ENCODE data around the gene MRPL1.
"Not testable (repeated sequence)": the region's sequence is repeated elsewhere in the genome, so short reads cannot be mapped to it uniquely, and the experiment has no call there.

The MRPL1 gene

GRCh38 chr4:77920371-77920770 is 57.7 kb downstream of the MRPL1 start:
- no peak for DNase-seq

- DNase-seq, result no peak
Observed at GRCh38 chr4:77921701-77922100, 59.1 kb downstream of the MRPL1 start.

GRCh38 chr4:77922158-77923094 is 59.8 kb downstream of the MRPL1 start:
- no peak for DNase-seq

GRCh38 chr4:77927991-77928925 is 65.6 kb downstream of the MRPL1 start:
- no peak for DNase-seq

GRCh38 chr4:77930154-77930639 is 67.6 kb downstream of the MRPL1 start:
- no peak for DNase-seq

GRCh38 chr4:77930876-77931275 is 68.2 kb downstream of the MRPL1 start:
- DNase-seq, result no peak

- DNase-seq, result no peak
Observed at GRCh38 chr4:77931452-77932135, 69.0 kb downstream of the MRPL1 start.

GRCh38 chr4:77938560-77938959 is 75.9 kb downstream of the MRPL1 start:
- no peak for DNase-seq

GRCh38 chr4:77945929-77946328 is 83.3 kb downstream of the MRPL1 start:
- not testable (repeated sequence) for DNase-seq

GRCh38 chr4:77950203-77950602 is 87.6 kb downstream of the MRPL1 start:
- DNase-seq, result no peak

GRCh38 chr4:77952457-77952856 is 89.8 kb downstream of the MRPL1 start:
- no peak for DNase-seq

- no peak for DNase-seq
Observed at GRCh38 chr4:77954690-77955089, 92.1 kb downstream of the MRPL1 start.

GRCh38 chr4:77956917-77957316 is 94.3 kb downstream of the MRPL1 start:
- DNase-seq, result no peak

GRCh38 chr4:77958897-77959296 is 96.3 kb downstream of the MRPL1 start:
- no peak for DNase-seq

GRCh38 chr4:77959566-77960338 is 97.1 kb downstream of the MRPL1 start:
- peak; percentile 1 for DNase-seq

- no peak for DNase-seq
Observed at GRCh38 chr4:77960367-77960766, 97.7 kb downstream of the MRPL1 start.

GRCh38 chr4:77963004-77963403 is 100.4 kb downstream of the MRPL1 start:
- DNase-seq, result no peak

- not testable (repeated sequence) for DNase-seq
Observed at GRCh38 chr4:77973657-77974056, 111.0 kb downstream of the MRPL1 start.

- DNase-seq, result not testable (repeated sequence)
Observed at GRCh38 chr4:77982900-77983540, 120.4 kb downstream of the MRPL1 start.

- DNase-seq, result not testable (repeated sequence)
Observed at GRCh38 chr4:77983612-77984311, 121.1 kb downstream of the MRPL1 start.

GRCh38 chr4:77989968-77990367 is 127.3 kb downstream of the MRPL1 start:
- DNase-seq, result no peak
